ENCODE results near the gene EME1. TPM values are rescaled to one million over a fixed set of nuclear protein-coding genes. Genes with fewer than 3 reads are reported as not detected.
"Not testable (repeated sequence)": the region's sequence is repeated elsewhere in the genome, so short reads cannot be mapped to it uniquely, and the experiment has no call there.

EME1 gene
- total RNA-seq, result 100 to 1,000 TPM in 1 of 2 donors, 10 to 100 TPM in 1; 45.9 to 101 TPM

- Mint-ChIP-seq H3K36me3 (peaks cover 28 to 48% of the 10 kb centered on the region in 2 donors), H3K27ac (peak within 1 kb of the TSS; percentile 98 to 99), H3K9me3 (no peaks in the 10 kb centered on the region)
- DNase-seq (ENCODE audit: low spot score in 2 of 2), result peak; percentile 81 to 88
- peak; percentile 94 to 95 for ATAC-seq
These were observed at the start of gene EME1, which contains the start of gene MRPL27 for GRCh38 chr17:50372758-50373556. Gene EME1, plus strand, starts transcription at chr17:50373229. Its CDS starts 1,980 bp downstream, at chr17:50375209. Gene MRPL27, minus strand, starts transcription at chr17:50373184. Its CDS starts 14 bp downstream, at chr17:50373170.

GRCh38 chr17:50325906-50326305, 47.1 kb upstream of the EME1 start:
- peak overlapping the region in 1 of 2 donors; percentile 55 for H3K27ac Mint-ChIP-seq
- DNase-seq (ENCODE audit: low spot score in 2 of 2) (no peak), ATAC-seq (no peak)
- no peaks in the 10 kb centered on the region for H3K9me3 Mint-ChIP-seq
- no peaks in the 10 kb centered on the region for H3K36me3 Mint-ChIP-seq

GRCh38 chr17:50326831-50327364, 46.1 kb upstream of the EME1 start:
- H3K36me3 Mint-ChIP-seq, result no peaks in the 10 kb centered on the region
- no peaks in the 10 kb centered on the region for H3K9me3 Mint-ChIP-seq
- H3K27ac Mint-ChIP-seq, result peak overlapping the region in 1 of 2 donors; percentile 52
- DNase-seq (ENCODE audit: low spot score in 2 of 2) (no peak), ATAC-seq (peak; percentile 31 to 65)

GRCh38 chr17:50328363-50329325, 44.4 kb upstream of the EME1 start:
- Mint-ChIP-seq H3K9me3 (no peaks in the 10 kb centered on the region), H3K36me3 (no peaks in the 10 kb centered on the region), H3K27ac (no peak overlapping the region)
- ATAC-seq (no peak), DNase-seq (ENCODE audit: low spot score in 2 of 2) (no peak)

GRCh38 chr17:50329716-50330115, 43.3 kb upstream of the EME1 start:
- Mint-ChIP-seq H3K36me3 (no peaks in the 10 kb centered on the region), H3K27ac (peak overlapping the region in 1 of 2 donors; percentile 63), H3K9me3 (no peaks in the 10 kb centered on the region)
- DNase-seq (ENCODE audit: low spot score in 2 of 2) (no peak), ATAC-seq (no peak)

- Mint-ChIP-seq H3K9me3 (no peaks in the 10 kb centered on the region), H3K27ac (no peak overlapping the region), H3K36me3 (no peaks in the 10 kb centered on the region)
- ATAC-seq (no peak), DNase-seq (ENCODE audit: low spot score in 2 of 2) (no peak)
These were observed 42.8 kb upstream of the EME1 start for GRCh38 chr17:50330151-50330775.

- DNase-seq (ENCODE audit: low spot score in 2 of 2) (no peak), ATAC-seq (peak; percentile 77 to 87)
- Mint-ChIP-seq H3K9me3 (no peaks in the 10 kb centered on the region), H3K36me3 (no peaks in the 10 kb centered on the region), H3K27ac (no peak overlapping the region)
These were observed 41.8 kb upstream of the EME1 start for GRCh38 chr17:50331085-50331791.

GRCh38 chr17:50332196-50332595, 40.8 kb upstream of the EME1 start:
- ATAC-seq (no peak), DNase-seq (ENCODE audit: low spot score in 2 of 2) (no peak)
- no peaks in the 10 kb centered on the region for H3K9me3 Mint-ChIP-seq
- H3K36me3 Mint-ChIP-seq, result no peaks in the 10 kb centered on the region
- H3K27ac Mint-ChIP-seq, result no peak overlapping the region

GRCh38 chr17:50333291-50334057, 39.6 kb upstream of the EME1 start:
- H3K27ac Mint-ChIP-seq; H3K9me3 Mint-ChIP-seq; ATAC-seq; DNase-seq (ENCODE audit: low spot score in 2 of 2); H3K36me3 Mint-ChIP-seq: not testable (repeated sequence)

- ATAC-seq, result peak; percentile 73 to 100
- peak overlapping the region in 1 of 2 donors; percentile 9 for H3K27ac Mint-ChIP-seq
- no peak for DNase-seq (ENCODE audit: low spot score in 2 of 2)
- peaks cover 4 to 9% of the 10 kb centered on the region in 2 donors for H3K9me3 Mint-ChIP-seq
- H3K36me3 Mint-ChIP-seq, result peaks cover 6 to 7% of the 10 kb centered on the region in 2 donors
These were observed 35.1 kb upstream of the EME1 start for GRCh38 chr17:50337956-50338355.

- Mint-ChIP-seq H3K9me3 (peaks cover 4 to 9% of the 10 kb centered on the region in 2 donors), H3K36me3 (peaks cover 6 to 7% of the 10 kb centered on the region in 2 donors), H3K27ac (peak overlapping the region in 1 of 2 donors; percentile 9)
- DNase-seq (ENCODE audit: low spot score in 2 of 2) (no peak), ATAC-seq (no peak)
These were observed 34.4 kb upstream of the EME1 start for GRCh38 chr17:50338645-50339044.

- H3K9me3 Mint-ChIP-seq, result peaks cover 4 to 9% of the 10 kb centered on the region in 2 donors
- peaks cover 6 to 7% of the 10 kb centered on the region in 2 donors for H3K36me3 Mint-ChIP-seq
- no peak for ATAC-seq
- no peak overlapping the region for H3K27ac Mint-ChIP-seq
- DNase-seq (ENCODE audit: low spot score in 2 of 2), result no peak
These were observed 33.6 kb upstream of the EME1 start for GRCh38 chr17:50339381-50339780.

- Mint-ChIP-seq H3K9me3 (no peaks in the 10 kb centered on the region), H3K27ac (peak overlapping the region in 1 of 2 donors; percentile 88), H3K36me3 (no peaks in the 10 kb centered on the region)
- ATAC-seq, result no peak
- DNase-seq (ENCODE audit: low spot score in 2 of 2), result no peak
These were observed 28.2 kb upstream of the EME1 start for GRCh38 chr17:50344731-50345365.

- Mint-ChIP-seq H3K27ac (peak within 1 kb of the TSS; percentile 83 to 94), H3K36me3 (no peaks in the 10 kb centered on the region), H3K9me3 (no peaks in the 10 kb centered on the region)
- ATAC-seq (peak; percentile 90 to 95), DNase-seq (ENCODE audit: low spot score in 2 of 2) (peak; percentile 91 to 94)
These were observed 27.4 kb upstream of the EME1 start, which contains the start of gene XYLT2 for GRCh38 chr17:50345432-50346312. Gene XYLT2, plus strand, starts transcription at chr17:50346126. Its CDS starts 15 bp downstream, at chr17:50346141.

Data from activated naive CD4-positive, alpha-beta T cell treated with anti-CD3 and anti-CD28 coated beads, Interleukin-2, amount 50 U/mL, for 72 hours (primary cell).